Measurements from ENCODE around the gene IL4R.
A peak's percentile ranks its signal among the peaks of the same experiment; 100 is the strongest.
"Not testable (repeated sequence)": the region's sequence is repeated elsewhere in the genome, so short reads cannot be mapped to it uniquely, and the experiment has no call there.

Gene IL4R

GRCh38 chr16:27389272-27389961 lies 75.6 kb downstream of the IL4R start:
- no peak overlapping the region for H3K27ac ChIP-seq
- H3K4me3 ChIP-seq = no peak overlapping the region

GRCh38 chr16:27390151-27390550 lies 76.4 kb downstream of the IL4R start:
- no peak overlapping the region for H3K27ac ChIP-seq
- H3K4me3 ChIP-seq = no peak overlapping the region

GRCh38 chr16:27392671-27393070 lies 78.9 kb downstream of the IL4R start:
- H3K4me3 ChIP-seq = no peak overlapping the region
- H3K27ac ChIP-seq = no peak overlapping the region

- H3K4me3 ChIP-seq = no peak overlapping the region
Observed at GRCh38 chr16:27394516-27394915, 80.7 kb downstream of the IL4R start.

GRCh38 chr16:27398341-27398893 lies 84.6 kb downstream of the IL4R start:
- not testable (repeated sequence) for H3K27ac ChIP-seq, H3K4me3 ChIP-seq

More at GRCh38 chr16:27394516-27394915, 80.7 kb downstream of the IL4R start:
- H3K27ac ChIP-seq = no peak overlapping the region

GRCh38 chr16:27398894-27399853 lies 85.4 kb downstream of the IL4R start:
- no peak overlapping the region for H3K4me3 ChIP-seq
- H3K27ac ChIP-seq = peak overlapping the region in 1 of 21 experiments; percentile 38

GRCh38 chr16:27399969-27400368 lies 86.2 kb downstream of the IL4R start:
- H3K27ac ChIP-seq = peak overlapping the region in 1 of 21 experiments; percentile 94
- no peak overlapping the region for H3K4me3 ChIP-seq

GRCh38 chr16:27400751-27401620 lies 87.2 kb downstream of the IL4R start:
- Histone ChIP-seq H3K27ac (peak overlapping the region in 4 of 21 experiments; percentile 18 to 94 (median 58)), H3K4me3 (no peak overlapping the region)

GRCh38 chr16:27401768-27402568 lies 88.2 kb downstream of the IL4R start, which contains the start of gene IL21R:
Gene IL21R (plus strand): TSS chr16:27402174. CDS start chr16:27430072, 27,898 bp downstream.
- peak within 1 kb of the TSS in 18 of 21 experiments; percentile 0 to 94 (median 60) for H3K27ac ChIP-seq

GRCh38 chr16:27402569-27402963 lies 88.8 kb downstream of the IL4R start:
- Histone ChIP-seq H3K27ac (peak overlapping the region in 18 of 21 experiments; percentile 0 to 94 (median 60)), H3K4me3 (peak overlapping the region; percentile 23 to 42 (median 32))

More at GRCh38 chr16:27401768-27402568, 88.2 kb downstream of the IL4R start, which contains the start of gene IL21R:
- H3K4me3 ChIP-seq = peak within 1 kb of the TSS; percentile 23 to 42 (median 32)

GRCh38 chr16:27402964-27403600 lies 89.3 kb downstream of the IL4R start:
- peak overlapping the region; percentile 23 to 42 (median 32) for H3K4me3 ChIP-seq
- peak overlapping the region in 15 of 21 experiments; percentile 24 to 94 (median 62) for H3K27ac ChIP-seq

- peak overlapping the region in 11 of 21 experiments; percentile 25 to 94 (median 62) for H3K27ac ChIP-seq
- H3K4me3 ChIP-seq = peak overlapping the region; percentile 23 to 42 (median 32)
Observed at GRCh38 chr16:27403601-27403992, 89.8 kb downstream of the IL4R start.

GRCh38 chr16:27404163-27404823 lies 90.5 kb downstream of the IL4R start:
- Histone ChIP-seq H3K27ac (peak overlapping the region in 11 of 21 experiments; percentile 24 to 94 (median 67)), H3K4me3 (peak overlapping the region in 4 of 7 experiments; percentile 27 to 42 (median 33))

- Histone ChIP-seq H3K27ac (peak overlapping the region in 13 of 21 experiments; percentile 5 to 94 (median 54)), H3K4me3 (peak overlapping the region in 2 of 7 experiments; percentile 8 to 42)
Observed at GRCh38 chr16:27405546-27406451, 92.0 kb downstream of the IL4R start.

GRCh38 chr16:27406511-27407128 lies 92.8 kb downstream of the IL4R start:
- H3K27ac ChIP-seq = peak overlapping the region in 9 of 21 experiments; percentile 2 to 94 (median 57)
- peak overlapping the region in 1 of 7 experiments; percentile 8 for H3K4me3 ChIP-seq

Measured in skin epidermis (tissue), 12 donors.